ENCODE data around the gene S1PR4.

DNA sequence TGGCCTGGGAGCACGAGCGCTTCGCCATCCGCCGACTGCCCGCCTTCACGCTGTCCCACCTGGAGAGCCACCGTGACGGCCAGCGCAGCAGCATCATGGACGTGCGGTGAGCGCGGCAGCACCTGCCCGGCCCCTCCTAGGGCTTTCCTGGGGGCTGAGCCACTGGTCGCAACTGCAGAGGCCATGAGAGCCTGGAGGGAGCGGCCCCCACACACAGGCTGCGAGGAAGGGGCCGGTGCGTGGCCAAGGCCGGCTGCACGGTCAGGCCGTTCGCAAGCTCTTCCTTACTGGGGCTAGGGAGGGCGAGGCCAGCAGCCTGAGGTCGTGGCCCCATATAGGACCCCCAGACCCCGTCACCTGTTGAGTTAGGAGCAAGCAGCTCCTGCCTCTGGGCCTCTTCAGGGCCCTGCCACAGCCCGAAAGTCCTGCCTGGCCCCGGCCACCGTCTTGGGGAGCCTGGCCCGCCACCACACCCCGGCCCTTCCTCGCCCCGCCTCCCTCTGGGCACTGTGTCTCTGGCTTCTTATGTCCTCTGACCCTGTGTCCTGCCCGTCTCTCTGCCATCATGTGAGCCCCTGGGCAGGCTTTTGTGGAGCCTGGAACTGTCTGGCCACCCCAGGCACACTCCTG is 26.2 kb downstream of the S1PR4 start:
- TF ChIP-seq, protein P1, sequence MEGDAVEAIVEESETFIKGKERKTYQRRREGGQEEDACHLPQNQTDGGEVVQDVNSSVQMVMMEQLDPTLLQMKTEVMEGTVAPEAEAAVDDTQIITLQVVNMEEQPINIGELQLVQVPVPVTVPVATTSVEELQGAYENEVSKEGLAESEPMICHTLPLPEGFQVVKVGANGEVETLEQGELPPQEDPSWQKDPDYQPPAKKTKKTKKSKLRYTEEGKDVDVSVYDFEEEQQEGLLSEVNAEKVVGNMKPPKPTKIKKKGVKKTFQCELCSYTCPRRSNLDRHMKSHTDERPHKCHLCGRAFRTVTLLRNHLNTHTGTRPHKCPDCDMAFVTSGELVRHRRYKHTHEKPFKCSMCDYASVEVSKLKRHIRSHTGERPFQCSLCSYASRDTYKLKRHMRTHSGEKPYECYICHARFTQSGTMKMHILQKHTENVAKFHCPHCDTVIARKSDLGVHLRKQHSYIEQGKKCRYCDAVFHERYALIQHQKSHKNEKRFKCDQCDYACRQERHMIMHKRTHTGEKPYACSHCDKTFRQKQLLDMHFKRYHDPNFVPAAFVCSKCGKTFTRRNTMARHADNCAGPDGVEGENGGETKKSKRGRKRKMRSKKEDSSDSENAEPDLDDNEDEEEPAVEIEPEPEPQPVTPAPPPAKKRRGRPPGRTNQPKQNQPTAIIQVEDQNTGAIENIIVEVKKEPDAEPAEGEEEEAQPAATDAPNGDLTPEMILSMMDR (IDR thresholded peaks at IDR 0.05; ENCODE audit: low read depth, low read length) = no peak
- TF ChIP-seq POLR2A (IDR thresholded peaks at IDR 0.05; ENCODE audit: extremely low read depth, insufficient read length) = no peak
- TF ChIP-seq, protein P2, sequence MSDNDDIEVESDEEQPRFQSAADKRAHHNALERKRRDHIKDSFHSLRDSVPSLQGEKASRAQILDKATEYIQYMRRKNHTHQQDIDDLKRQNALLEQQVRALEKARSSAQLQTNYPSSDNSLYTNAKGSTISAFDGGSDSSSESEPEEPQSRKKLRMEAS (IDR thresholded peaks at IDR 0.05; ENCODE audit: low read depth, low read length) = no peak

All from NB4 (cell line).